OCI-LY7 (cell line): Measurements from ENCODE around the gene ZEB1. TPM values are rescaled to one million over a fixed set of nuclear protein-coding genes. Genes with fewer than 3 reads are reported as not detected.

Experiments used
- BruUV-seq: library from RNA; stranded (reverse); fragments of 400-500 nt; replicated peaks from 2 replicates; lab custom pipeline; 2021; lab: Mats Ljungman, UMichigan
- CTCF ChIA-PET: fragments of 300-600 bp; sonication (Branson Sonifier 250); formaldehyde crosslinking; loops from one replicate; lab custom pipeline; 2022; ENCODE audit warnings: antibody characterized with exemption; ENCODE audit not compliant: unreplicated experiment; lab: Charles Lee
- POLR2A ChIA-PET: fragments of 300-600 bp; sonication (Branson Sonifier 250); formaldehyde crosslinking; loops from one replicate; lab custom pipeline; 2022; ENCODE audit warnings: antibody characterized with exemption; lab: Charles Lee
- DNase-seq: peaks from one replicate; pipeline ENCODE4 v3.0.0-alpha.2; 2015; ENCODE audit warnings: low spot score
- H2AFZ ChIP-seq: fragments of 200-600 bp; sonication (generic), shearing (Covaris generic); 2 replicates; pipeline ENCODE4 v1.6.1; 2014; ENCODE audit warnings: mild to moderate bottlenecking, antibody characterized with exemption, low read length, moderate library complexity
- H3K27ac ChIP-seq: fragments of 200-600 bp; sonication (generic); 2 replicates; pipeline ENCODE4 v1.5.1; 2014; ENCODE audit warnings: mixed run types, low read depth, mild to moderate bottlenecking, moderate library complexity, low read length, inconsistent platforms; ENCODE audit not compliant: poor library complexity, severe bottlenecking
- H3K36me3 ChIP-seq: fragments of 200-600 bp; sonication (generic); 2 replicates; pipeline ENCODE4 v1.6.1; 2014; ENCODE audit warnings: mild to moderate bottlenecking, antibody characterized with exemption, low read length, moderate library complexity, mixed read lengths; ENCODE audit not compliant: insufficient read depth
- H3K4me1 ChIP-seq: fragments of 200-600 bp; sonication (generic); 2 replicates; pipeline ENCODE4 v1.5.1; 2014; ENCODE audit warnings: mild to moderate bottlenecking, low read length; ENCODE audit not compliant: insufficient read depth, poor library complexity, severe bottlenecking
- H3K4me2 ChIP-seq: fragments of 200-600 bp; sonication (generic); 2 replicates; pipeline ENCODE4 v1.6.1; 2014; ENCODE audit warnings: mild to moderate bottlenecking, low read length
- H3K4me3 ChIP-seq: fragments of 200-600 bp; sonication (generic); 2 replicates; pipeline ENCODE4 v1.5.1; 2014; ENCODE audit warnings: mild to moderate bottlenecking, low read depth, low read length; ENCODE audit not compliant: poor library complexity, severe bottlenecking
- H3K79me2 ChIP-seq: fragments of 200-600 bp; sonication (generic); 2 replicates; pipeline ENCODE4 v1.6.1; 2016; ENCODE audit warnings: low read depth, mild to moderate bottlenecking, low read length, moderate library complexity, mixed read lengths; ENCODE audit not compliant: insufficient read depth
- H3K9me2 ChIP-seq: fragments of 200-600 bp; sonication (generic); 2 replicates; pipeline ENCODE4 v1.6.1; 2016; ENCODE audit warnings: mild to moderate bottlenecking, low read length, mixed read lengths; ENCODE audit not compliant: insufficient read depth
- H3K9me3 ChIP-seq: fragments of 200-600 bp; sonication (generic); 2 replicates; pipeline ENCODE4 v1.6.1; 2014; ENCODE audit warnings: mild to moderate bottlenecking, mixed run types, low read length, mixed read lengths
- H4K20me1 ChIP-seq: fragments of 200-600 bp; sonication (generic); 2 replicates; pipeline ENCODE4 v1.6.1; 2014; ENCODE audit warnings: mild to moderate bottlenecking, antibody characterized with exemption, low read length, moderate library complexity, mixed read lengths; ENCODE audit not compliant: insufficient read depth
- EZH2phosphoT487 ChIP-seq: fragments of 200-600 bp; sonication (generic); IDR thresholded peaks from 2 replicates; pipeline ENCODE4 v1.6.1; 2018; ENCODE audit warnings: low read depth, borderline replicate concordance, mild to moderate bottlenecking, mixed run types, antibody characterized with exemption, low read length, moderate library complexity, mixed read lengths
- intact Hi-C: fragments of 100-400 bp; cut with micrococcal nuclease; formaldehyde crosslinking; loops from one replicate; pipeline ENCODE4 v1.10.0; 2022; ENCODE audit not compliant: unreplicated experiment
- total RNA-seq, 2 experiments: library from RNA; depleted of rRNA in 1 of 2; stranded (reverse); fragments of >200 nt in 1 of 2; shearing (Covaris generic) in 1 of 2; gene quantifications; 2 replicates each; pipeline ENCODE4 v1.2.3, GENCODE V29; 2014 to 2022
- TF ChIP-seq, protein P1 (sequence below): fragments of 200-600 bp; sonication (generic); conservative IDR thresholded peaks from 2 replicates; pipeline ENCODE4 v1.5.1; 2014; ENCODE audit warnings: mild to moderate bottlenecking, antibody characterized with exemption, low read length, moderate library complexity, mixed read lengths

Gene ZEB1
- total RNA-seq, 2 experiments from 2014 or later = 33.2 to 41.9 TPM

GRCh38 chr10:31347705-31348104 is 28.7 kb downstream of the ZEB1 start:
- Histone ChIP-seq H3K9me2 (no peaks in the 10 kb centered on the region), H2AFZ (no peak overlapping the region), H3K4me3 (no peak overlapping the region), H3K9me3 (no peaks in the 10 kb centered on the region), H3K4me1 (no peaks in the 10 kb centered on the region), H3K79me2 (peaks cover 99% of the 10 kb centered on the region), H3K36me3 (no peaks in the 10 kb centered on the region), H3K4me2 (no peak overlapping the region), H3K27ac (no peak overlapping the region), H4K20me1 (peaks cover 26% of the 10 kb centered on the region)
- no peak for DNase-seq
- ChIA-PET CTCF (no interaction called here), POLR2A (no interaction called here)
- no peak for TF ChIP-seq EZH2phosphoT487
- TF ChIP-seq, protein P1, sequence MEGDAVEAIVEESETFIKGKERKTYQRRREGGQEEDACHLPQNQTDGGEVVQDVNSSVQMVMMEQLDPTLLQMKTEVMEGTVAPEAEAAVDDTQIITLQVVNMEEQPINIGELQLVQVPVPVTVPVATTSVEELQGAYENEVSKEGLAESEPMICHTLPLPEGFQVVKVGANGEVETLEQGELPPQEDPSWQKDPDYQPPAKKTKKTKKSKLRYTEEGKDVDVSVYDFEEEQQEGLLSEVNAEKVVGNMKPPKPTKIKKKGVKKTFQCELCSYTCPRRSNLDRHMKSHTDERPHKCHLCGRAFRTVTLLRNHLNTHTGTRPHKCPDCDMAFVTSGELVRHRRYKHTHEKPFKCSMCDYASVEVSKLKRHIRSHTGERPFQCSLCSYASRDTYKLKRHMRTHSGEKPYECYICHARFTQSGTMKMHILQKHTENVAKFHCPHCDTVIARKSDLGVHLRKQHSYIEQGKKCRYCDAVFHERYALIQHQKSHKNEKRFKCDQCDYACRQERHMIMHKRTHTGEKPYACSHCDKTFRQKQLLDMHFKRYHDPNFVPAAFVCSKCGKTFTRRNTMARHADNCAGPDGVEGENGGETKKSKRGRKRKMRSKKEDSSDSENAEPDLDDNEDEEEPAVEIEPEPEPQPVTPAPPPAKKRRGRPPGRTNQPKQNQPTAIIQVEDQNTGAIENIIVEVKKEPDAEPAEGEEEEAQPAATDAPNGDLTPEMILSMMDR = no peak
- BruUV-seq = no TSS peak
- intact Hi-C loops = no loop called here

DNA sequence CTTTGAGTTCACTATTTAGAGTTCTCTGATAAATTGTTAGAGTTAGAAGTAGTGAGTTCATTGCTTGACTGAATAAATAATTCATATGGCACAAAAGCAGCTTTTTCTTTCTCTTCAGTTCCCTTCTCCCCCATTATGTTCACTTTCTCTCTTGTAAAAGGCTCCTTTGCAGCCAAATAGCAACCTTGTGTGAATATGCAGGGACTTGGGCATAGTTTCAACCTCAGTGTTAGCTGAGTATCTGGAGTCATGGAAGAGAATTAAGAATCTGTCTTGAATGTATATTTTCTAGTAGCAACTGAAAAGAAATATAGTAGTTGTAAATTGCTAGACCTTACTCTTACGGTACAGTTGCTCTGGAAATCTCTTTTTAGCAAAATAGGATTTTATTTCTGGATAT is 31.9 kb downstream of the ZEB1 start:
- no peak overlapping the region for H2AFZ ChIP-seq
- DNase-seq = no peak
- peaks cover 14% of the 10 kb centered on the region for H4K20me1 ChIP-seq
- no peaks in the 10 kb centered on the region for H3K9me3 ChIP-seq
- ChIA-PET CTCF (no interaction called here), POLR2A (interaction anchor here (0.7 kb wide), 1 partner anchor 40 kb away, joined by 3 read pairs; no protein-coding TSS in a partner anchor)
- no peak overlapping the region for H3K27ac ChIP-seq
- intact Hi-C loops = no loop called here
- H3K4me1 ChIP-seq = no peaks in the 10 kb centered on the region
- no peak overlapping the region for H3K4me2 ChIP-seq
- no peaks in the 10 kb centered on the region for H3K36me3 ChIP-seq
- no peak overlapping the region for H3K4me3 ChIP-seq
- BruUV-seq = no TSS peak
- H3K79me2 ChIP-seq = peaks cover 97% of the 10 kb centered on the region
- TF ChIP-seq EZH2phosphoT487 = no peak
- TF ChIP-seq, protein P1 = no peak
- no peaks in the 10 kb centered on the region for H3K9me2 ChIP-seq

GRCh38 chr10:31352436-31353226 is 33.6 kb downstream of the ZEB1 start:
- POLR2A ChIA-PET = interaction anchor here (0.7 to 1.0 kb wide), 2 partner anchors 10 to 970 kb away, joined by 3 to 4 read pairs; no protein-coding TSS in a partner anchor

More at GRCh38 chr10:31352436-31353226, 33.6 kb downstream of the ZEB1 start:
- CTCF ChIA-PET = no interaction called here
- H3K27ac ChIP-seq = no peak overlapping the region
- no peaks in the 10 kb centered on the region for H3K9me2 ChIP-seq
- no peak for DNase-seq
- H3K36me3 ChIP-seq = no peaks in the 10 kb centered on the region; the same call in 1 of the 2 replicates
- TF ChIP-seq, protein P1 = no peak
- no peak for TF ChIP-seq EZH2phosphoT487
- no peak overlapping the region for H3K4me2 ChIP-seq
- BruUV-seq = no TSS peak
- no peaks in the 10 kb centered on the region for H4K20me1 ChIP-seq
- intact Hi-C loops = no loop called here
- no peak overlapping the region for H3K4me3 ChIP-seq
- no peak overlapping the region for H2AFZ ChIP-seq
- no peaks in the 10 kb centered on the region for H3K9me3 ChIP-seq
- H3K79me2 ChIP-seq = peaks cover 97% of the 10 kb centered on the region
- H3K4me1 ChIP-seq = no peaks in the 10 kb centered on the region
